Left ventricle myocardium superior (tissue), 1 donor: ENCODE measurements around the gene ENTPD3. TPM values are rescaled to one million over a fixed set of nuclear protein-coding genes. Genes with fewer than 3 reads are reported as not detected.
A peak's percentile ranks its signal among the peaks of the same experiment; 100 is the strongest.

Experiments
- ATAC-seq: fragments of 200-7000 bp; cut with Tn5 transposase; one replicate; pipeline ENCODE4 v1.9.1; 2020; ENCODE audit warnings: mild to moderate bottlenecking, moderate library complexity
- DNase-seq: peaks from one replicate; pipeline ENCODE4 v3.0.0-alpha.2; 2020
- intact Hi-C: fragments of 100-400 bp; cut with micrococcal nuclease; formaldehyde crosslinking; loops from one replicate; pipeline ENCODE4 v1.11.0; 2022
- total RNA-seq: library from RNA; stranded (reverse); fragmentation: NEBNext Ultra II Directional; extraction: Animal tissue kit (Norgen Biotek cat#: 25700); gene quantifications from one replicate; pipeline ENCODE4 v1.2.1, GENCODE V29; 2021
- donor health status: DM: no; HTN: yes; CAD: no; lungs with severe emphysema.

Gene ENTPD3
- total RNA-seq, 1 donor from 2014 or later = 0.12 TPM

DNA sequence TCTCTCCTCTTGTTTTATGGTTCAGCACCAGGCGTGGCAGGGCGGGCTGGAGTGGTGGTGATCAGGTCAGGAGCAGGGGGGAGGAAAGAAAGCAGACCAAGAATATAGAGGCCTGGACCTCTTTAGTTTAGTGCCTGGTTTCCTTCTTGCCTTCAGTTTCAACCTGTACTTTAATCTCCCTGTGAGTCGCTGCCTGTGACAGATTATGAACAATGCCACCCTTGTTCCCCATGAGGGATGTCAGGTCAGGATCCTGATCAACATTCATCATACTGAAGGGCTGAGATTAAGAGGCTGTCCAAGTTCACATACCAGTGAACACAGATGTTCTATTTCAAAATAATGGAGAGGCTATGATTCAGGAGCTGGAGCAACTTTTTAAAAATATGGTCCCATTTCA, 11.4 kb downstream of the ENTPD3 start:
- intact Hi-C loops = no loop called here
- no peak for ATAC-seq

DNA sequence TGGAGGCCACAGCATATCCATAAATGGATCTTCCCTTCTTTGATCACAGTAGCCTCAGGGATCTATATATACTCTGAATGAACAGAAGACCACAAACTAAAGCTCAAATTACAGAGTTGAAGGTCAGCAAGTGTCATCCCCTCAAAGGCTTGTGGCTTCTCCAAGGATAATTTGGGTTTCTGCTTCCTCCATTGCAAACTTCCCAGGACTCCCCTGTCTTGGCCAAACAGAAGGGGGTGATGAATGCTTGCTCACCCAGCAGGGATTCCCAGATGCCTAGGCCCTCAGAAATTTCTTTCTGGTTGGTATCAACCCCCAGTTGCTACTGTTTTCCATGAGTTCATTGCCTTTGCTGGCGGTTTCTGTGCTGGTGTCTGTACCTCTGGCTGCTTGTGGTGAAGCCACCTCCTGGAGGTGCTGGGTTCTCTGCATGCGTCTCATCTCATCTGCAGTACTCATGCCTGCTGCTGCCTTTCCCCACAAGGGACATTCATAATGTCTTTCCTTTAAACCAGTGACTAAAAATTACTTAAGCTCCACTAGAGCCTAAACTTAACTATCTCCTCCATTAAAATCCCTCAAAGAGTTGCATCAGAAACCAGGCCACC, 17.7 kb downstream of the ENTPD3 start:
- no peak for ATAC-seq
- intact Hi-C loops = no loop called here
- no peak for DNase-seq

More for the DNA sequence above, 11.4 kb downstream of the ENTPD3 start:
- DNase-seq = no peak

DNA sequence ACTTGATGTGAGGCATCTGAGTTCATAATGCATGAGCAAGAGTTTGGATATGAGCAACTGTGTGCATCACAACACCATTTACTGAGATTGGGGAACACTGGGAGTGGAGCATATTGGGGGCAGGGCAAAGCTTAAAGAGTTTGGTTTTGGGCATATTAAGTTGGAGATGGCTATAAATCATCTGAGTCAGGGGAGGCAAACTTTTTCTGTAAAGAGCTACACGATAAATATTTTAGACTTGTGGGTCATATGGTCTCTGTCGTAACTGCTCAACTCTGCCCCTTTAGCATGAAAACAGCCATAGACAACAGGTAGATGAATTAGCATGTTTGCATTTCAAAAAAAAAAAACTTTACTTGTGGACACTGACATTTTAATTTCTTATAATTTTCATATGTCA, 20.0 kb downstream of the ENTPD3 start:
- DNase-seq (no peak), ATAC-seq (no peak)
- intact Hi-C loops = no loop called here

DNA sequence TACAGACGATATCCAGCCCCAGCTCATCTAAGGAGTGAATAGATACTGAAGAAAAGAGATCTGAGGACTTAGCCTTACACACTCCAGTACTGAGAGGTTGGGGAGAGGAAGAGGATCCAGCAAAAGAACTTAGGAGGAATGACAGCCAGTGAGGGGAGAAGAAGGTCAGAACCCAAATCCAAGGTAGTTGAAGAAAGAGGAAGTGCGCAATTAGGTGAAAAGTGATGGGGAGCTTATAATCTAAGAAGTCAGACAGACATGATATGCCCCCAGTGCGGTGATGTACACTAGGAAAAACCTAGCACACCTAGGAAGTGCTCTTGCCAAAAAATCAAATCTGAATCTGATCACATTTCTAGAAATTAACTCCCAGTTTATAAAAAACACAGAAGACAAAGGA, 20.6 kb downstream of the ENTPD3 start:
- DNase-seq (no peak), ATAC-seq (no peak)
- intact Hi-C loops = no loop called here

DNA sequence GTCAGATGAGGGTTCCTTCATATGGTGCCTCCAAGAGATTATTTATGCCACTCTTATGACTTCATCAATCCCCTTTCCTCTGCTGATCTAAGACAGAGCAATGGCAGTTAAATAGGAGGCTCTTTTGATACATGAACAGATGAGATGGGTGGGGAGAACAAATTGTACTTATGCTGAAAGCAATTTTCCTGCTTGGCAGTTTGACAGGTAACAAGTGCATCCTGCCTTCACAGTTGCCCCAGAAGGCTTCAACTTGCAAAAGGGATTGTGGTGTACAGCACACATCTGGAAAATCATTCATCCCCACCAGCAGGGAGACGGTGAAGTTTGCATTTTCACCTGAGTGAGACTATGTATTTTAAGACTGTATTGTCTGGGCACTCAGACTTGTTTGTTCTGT, 27.3 kb downstream of the ENTPD3 start:
- ATAC-seq (peak; percentile 43), DNase-seq (no peak)
- intact Hi-C loops = no loop called here

DNA sequence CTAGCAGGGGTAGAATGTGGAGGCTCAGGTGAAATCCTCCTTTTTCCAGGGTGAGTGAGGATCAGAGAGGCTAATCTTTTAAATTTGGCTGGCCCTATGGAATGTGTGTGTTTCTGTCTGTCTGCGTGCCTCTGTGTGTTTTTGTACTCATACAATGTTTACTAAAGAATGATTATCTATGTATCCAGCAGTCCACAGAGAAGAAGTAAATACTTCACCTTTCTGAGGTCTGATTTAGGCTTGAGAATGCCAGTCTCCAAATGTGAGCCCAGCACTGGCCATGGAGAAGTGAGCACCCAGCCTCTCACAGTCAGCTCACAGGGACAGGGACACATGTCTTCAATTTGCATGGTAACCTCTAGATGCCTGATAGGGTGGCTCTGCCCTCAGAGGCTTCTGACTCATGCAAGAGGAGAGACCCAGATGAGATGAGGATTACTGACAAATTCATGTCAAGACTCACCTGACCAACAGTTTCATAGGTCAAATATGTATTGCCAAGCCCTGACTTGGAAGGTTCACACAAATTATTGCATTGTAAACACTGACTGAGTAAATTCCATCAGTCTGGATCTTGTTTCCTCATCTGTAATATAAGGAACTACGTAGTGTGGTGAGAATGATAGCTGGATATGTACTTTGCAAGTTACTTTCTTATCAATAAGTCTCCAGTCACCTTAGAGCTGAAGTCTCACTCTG, 31.0 kb downstream of the ENTPD3 start:
- DNase-seq (no peak), ATAC-seq (no peak)
- intact Hi-C loops = no loop called here

DNA sequence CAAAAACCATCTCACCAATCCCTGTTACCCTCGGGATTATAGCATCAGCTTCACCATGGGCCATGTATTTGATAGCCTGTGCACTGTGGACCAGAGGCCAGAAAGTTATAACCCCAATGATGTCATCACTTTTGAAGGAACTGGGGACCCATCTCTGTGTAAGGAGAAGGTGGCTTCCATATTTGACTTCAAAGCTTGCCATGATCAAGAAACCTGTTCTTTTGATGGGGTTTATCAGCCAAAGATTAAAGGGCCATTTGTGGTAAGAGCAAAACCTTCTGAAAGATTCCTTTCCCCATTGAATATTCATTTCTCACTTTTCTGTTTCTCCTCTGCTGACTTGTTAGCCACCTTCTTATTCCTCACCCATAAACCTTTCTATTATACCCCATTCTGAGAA, 35.9 kb downstream of the ENTPD3 start:
- intact Hi-C loops = no loop called here
- no peak for ATAC-seq
- DNase-seq = no peak

DNA sequence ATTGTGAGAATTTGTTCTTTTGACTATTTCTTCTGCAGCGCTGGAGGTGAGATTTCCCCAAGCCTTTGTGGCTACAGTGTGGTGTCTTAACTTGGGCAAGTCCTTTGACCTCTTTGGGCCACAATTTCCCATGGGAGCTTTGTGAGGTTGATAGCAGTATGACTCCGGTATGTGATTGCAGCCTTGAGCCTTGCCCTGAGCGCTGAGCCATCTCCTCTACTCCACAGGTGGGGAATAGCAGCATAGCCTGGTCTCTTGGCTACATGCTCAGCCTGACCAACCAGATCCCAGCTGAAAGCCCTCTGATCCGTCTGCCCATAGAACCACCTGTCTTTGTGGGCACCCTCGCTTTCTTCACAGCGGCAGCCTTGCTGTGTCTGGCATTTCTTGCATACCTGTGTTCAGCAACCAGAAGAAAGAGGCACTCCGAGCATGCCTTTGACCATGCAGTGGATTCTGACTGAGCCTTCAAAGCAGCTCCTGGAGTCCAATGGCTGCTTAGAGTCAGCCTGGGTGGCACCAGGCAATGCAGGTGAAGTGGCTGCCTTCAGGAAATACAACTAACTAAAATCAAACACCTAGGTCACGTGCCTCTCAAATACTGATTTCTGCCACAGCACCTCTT, 40.2 kb downstream of the ENTPD3 start:
- DNase-seq = no peak
- no peak for ATAC-seq
- intact Hi-C loops = no loop called here

DNA sequence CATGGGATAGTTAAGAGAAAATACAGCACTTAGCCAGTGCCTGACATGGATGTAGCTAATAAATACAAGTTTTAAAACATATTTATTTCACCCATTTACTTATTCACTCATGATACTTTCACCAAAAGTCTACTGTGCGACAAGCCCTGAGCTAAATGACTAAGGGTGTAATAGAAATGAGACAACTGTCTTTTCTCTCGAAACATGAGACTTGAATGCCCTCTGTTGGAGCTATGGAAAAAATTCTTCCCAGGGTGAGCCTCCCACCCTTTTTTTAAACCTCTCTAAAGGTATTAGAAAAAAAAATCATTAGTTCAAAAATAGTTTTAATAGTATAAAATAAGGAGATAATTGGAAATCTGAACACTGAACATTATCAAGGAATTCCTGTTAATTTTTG, 45.8 kb downstream of the ENTPD3 start:
- intact Hi-C loops = no loop called here
- DNase-seq (no peak), ATAC-seq (no peak)

DNA sequence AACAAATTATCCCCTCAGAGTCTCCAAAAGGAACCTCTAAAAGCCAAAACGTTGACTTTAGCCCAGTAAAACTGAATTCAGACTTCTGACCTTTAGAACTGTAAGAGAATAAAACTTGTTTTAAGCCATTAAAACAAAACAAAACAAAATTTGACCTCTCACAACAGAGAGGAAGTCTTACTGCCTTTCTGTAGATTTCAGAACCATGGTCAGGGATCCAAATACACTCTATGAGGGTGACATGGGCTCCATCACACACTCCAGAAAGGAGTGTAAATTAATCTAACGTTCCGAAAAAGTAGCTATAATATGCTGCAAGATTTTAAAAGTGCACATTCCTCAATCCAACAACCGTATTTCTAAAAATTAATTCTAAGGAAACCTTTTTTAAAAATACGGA, 50.9 kb downstream of the ENTPD3 start:
- DNase-seq = no peak
- no peak for ATAC-seq

DNA sequence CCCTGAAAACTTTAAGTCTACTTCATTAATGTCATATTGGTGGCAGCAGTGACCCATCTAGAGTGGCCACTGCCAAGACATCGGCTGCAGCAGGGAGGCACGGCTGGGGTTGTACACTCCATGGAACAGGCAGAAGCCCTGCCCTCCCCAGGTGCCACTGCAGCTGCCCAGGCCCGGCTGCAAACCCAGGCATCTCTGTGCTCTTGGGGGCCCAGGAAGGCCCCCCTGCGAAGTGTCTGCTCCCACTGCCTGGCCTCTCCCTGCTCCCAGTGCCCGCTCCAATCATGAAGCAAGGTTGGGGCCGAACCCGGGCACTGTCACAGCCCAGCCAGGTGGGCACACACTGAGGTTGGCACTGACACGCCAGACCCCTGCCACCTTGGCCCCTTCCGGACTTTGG, 58.1 kb downstream of the ENTPD3 start:
- intact Hi-C loops = no loop called here
- DNase-seq (no peak), ATAC-seq (no peak)

More for the DNA sequence above, 50.9 kb downstream of the ENTPD3 start:
- intact Hi-C loops = no loop called here

DNA sequence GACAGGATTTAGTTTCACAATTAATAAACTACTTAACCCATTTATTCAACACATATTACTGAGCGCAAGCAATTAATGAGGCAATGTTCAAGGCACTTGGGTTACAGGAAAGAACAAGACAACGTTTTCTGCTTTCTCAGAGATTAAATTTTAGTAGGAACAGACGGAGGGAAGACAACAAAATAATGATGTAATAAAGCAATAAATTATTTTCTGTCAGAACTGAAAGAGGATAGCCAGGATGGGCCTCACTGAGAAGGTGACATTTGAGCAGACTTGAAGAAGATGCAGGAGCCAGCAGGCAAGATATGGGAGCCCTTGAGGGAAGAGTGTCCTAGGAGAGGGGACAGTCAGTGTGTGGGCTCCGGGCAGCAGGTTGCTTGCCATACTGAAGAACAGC, 58.9 kb downstream of the ENTPD3 start:
- ATAC-seq = no peak
- no peak for DNase-seq
- intact Hi-C loops = no loop called here

DNA sequence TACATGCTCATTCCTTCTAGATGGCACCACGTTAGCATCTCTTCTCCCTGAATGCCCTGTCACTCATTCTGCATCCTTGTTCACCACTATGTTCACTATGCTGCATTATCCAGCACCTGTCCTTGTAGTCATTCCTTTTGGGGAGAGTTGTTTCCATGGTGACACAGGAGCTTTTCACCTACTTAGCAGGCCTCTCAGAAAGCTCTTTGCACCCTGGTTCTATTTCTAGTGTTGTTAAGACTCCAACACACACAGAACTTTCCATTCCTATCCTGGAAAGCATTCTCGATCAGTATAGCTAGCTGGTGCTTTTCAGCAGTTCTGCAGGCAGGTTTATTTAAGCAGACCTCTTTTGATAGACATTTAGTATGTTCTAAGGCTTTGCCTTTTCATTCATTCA, 63.5 kb downstream of the ENTPD3 start:
- ATAC-seq (no peak), DNase-seq (no peak)
- intact Hi-C loops = no loop called here

DNA sequence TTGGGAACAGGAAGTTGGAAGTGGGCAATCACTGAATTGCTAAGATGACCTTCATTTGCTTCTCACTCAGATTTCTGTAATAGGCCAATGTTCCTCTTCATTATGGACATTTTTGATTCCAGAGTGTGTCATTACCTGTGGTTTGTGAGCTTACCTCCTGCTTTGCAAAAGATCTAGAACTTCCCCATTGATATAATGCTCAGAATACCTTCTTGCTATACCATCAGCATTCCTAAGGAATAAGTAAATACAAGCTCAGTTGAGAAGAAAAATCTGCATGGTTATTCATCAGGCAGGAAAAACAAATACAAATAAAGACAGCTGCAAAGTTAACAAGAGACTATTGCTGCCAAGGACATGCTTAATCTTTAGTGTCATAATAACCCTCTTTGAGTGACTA, 64.6 kb downstream of the ENTPD3 start:
- DNase-seq (no peak), ATAC-seq (no peak)
- intact Hi-C loops = no loop called here

DNA sequence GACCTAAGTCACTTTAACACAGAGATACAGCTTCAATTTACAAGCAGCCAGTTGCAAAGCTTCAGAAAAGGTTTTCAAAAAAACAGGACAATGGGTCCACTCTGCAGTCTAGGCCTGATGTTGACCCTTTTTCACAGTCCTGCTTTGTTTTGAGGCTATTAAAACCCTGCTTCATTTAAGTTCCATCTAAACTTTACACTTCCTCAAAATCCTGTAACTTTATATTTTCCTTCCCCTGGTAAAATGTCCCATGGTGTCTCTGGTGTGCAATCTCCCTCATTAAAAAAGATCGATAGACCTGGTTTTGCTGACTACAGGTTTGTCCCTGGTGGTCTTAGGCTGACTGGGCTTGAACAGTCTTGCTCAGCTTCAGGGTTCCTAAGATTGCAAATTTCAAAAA, 65.1 kb downstream of the ENTPD3 start:
- DNase-seq (no peak), ATAC-seq (no peak)
- intact Hi-C loops = no loop called here

DNA sequence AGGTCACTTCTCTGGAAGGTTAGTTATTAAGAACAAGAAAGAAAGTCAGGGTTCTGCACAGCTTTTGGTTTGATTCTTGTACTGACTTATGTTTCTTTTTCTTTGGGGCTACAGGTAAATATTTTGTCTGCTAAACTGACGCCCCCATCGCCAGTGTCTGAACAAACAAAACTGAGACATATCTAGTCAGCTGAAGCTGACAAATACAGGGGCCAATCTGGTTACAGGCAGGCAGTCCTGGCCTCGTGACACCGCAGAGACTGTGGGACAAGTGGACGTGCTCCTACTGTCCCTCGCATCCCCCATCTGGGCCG, 65.5 kb downstream of the ENTPD3 start:
- ATAC-seq = no peak
- intact Hi-C loops = no loop called here
- DNase-seq = no peak

DNA sequence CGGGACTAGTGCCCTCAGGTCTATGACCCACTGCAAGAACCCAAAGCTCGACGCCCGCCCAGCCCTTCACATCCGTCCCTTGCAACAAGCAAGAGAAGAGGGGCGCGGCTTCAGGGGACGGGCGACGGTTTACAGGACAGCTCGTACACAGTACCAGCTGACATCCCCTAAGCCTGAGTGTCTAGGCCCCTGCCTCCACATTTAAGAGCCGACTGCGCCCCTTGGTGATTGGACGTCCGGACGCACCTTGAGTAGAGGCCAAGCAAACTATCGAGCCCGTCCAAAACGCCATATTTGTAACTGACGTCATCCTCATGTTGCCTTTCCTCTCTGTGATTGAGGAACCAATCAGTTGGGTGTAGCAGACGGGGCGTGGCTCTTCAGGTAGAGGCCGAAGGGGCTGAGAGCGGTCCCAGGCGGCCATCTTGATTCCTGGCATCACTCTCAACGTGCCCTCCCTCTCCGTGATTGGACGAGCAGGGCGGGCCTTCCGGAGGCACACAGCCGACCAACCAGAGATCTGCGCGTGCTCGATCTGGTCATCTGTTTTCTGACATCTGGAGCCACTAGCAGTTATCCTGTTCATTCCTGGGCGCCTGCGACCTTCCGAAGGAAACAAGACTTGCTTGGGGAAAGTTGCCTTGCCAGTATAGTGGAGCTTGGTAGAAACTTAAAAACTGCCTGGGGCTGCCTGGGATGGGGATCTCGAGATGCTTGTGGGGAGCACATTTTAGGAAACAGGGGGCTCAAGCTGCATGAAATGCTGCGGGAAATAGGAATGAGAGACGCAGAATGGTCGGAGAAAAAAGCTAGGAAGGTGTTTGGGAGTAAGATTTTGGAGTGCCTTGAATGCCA, 66.1 kb downstream of the ENTPD3 start:
- DNase-seq = peak; percentile 98
- intact Hi-C loops = no loop called here
- peak; percentile 96 for ATAC-seq

DNA sequence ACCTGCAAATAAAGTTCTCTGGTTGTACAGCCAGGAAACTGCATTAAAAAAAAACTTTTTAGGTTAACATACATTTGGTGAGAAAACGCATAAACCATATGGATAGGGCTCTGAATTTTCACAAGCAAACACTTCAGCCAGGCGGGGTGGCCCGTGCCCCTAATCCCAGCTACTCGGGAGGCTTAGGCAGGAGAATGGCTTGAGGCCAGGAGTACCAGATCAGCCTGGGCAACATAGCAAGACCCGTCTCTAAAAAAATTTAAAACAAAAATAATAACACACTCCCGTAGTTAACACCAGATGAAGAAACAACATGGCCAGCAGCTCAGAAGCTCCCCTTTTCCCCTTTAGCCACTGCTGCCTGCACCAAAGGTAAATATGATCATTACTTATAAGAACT, 66.9 kb downstream of the ENTPD3 start:
- intact Hi-C loops = no loop called here
- DNase-seq (no peak), ATAC-seq (no peak)

DNA sequence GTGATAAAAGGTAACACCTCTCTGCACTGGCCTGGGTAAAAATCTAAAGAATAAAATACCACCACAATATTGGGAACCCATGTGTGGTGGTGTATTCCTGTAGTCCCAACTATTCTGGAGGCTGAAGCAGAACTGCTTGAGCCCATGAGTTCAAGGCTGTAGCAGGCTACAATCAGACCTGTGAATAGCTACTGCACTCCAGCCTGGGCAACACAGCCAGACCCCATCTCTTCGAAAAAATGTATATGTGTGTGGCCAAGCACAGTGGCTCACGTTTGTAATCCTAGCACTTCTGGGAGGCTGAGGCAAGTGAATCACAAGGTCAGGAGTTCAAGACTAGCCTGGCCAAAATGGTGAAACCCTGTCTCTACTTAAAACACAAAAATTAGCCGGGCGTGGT, 68.3 kb downstream of the ENTPD3 start:
- DNase-seq (no peak), ATAC-seq (no peak)
- intact Hi-C loops = no loop called here

DNA sequence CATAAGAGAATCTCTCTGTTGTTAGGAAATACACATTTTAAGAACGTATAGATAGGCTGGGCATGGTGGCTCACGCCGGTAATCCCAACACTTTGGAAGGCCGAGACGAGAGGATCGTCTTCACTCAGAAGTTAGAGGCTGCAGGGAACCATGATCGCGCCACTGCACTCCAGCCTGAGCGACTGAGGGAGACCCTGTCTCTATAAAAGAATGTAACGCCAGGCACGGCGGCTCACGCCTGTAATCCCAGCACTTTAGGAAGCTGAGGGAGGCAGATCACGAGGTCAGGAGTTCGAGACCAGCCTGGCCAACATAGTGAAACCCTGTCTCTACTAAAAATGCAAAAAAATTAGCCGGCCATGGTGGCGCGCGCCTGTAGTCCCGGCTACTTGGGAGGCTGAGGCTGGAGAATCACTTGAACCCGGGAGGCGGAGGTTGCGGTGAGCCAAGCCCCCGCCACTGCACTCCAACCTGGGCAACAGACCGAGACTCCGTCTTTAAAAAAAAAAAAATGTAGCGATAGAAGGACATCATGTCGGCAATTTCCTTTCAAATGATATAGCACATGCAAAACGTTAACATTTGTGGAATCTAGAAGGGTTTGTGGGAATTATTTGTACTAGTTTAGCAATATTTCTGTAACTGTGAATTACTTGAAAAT, 69.4 kb downstream of the ENTPD3 start:
- DNase-seq = peak; percentile 31
- intact Hi-C loops = no loop called here
- ATAC-seq = no peak
